ENCODE results near the gene HABP2. TPM values are rescaled to one million over a fixed set of nuclear protein-coding genes. Genes with fewer than 3 reads are reported as not detected.

HABP2 gene
- total RNA-seq, 4 donors from 2014 or later, result 0.15 to 5.6 (median 0.41) TPM; not detected in 1

GRCh38 chr10:113554214-113554613, 1.4 kb downstream of the HABP2 start:
- H3K27me3 ChIP-seq, result no peaks in the 10 kb centered on the region
- H3K4me3 ChIP-seq, result no peak overlapping the region
- H3K4me1 ChIP-seq, result no peaks in the 10 kb centered on the region
- H3K27ac ChIP-seq, result no peak overlapping the region
- intact Hi-C loops (cut with DNase I; ENCODE audit: low total_unique reads), result no loop called here
- DNase-seq, result no peak
- no peaks in the 10 kb centered on the region for H3K9me3 ChIP-seq
- no peaks in the 10 kb centered on the region for H3K36me3 ChIP-seq
- TF ChIP-seq POLR2A (IDR thresholded peaks at IDR 0.05), result no peak
- TF ChIP-seq, protein P1, sequence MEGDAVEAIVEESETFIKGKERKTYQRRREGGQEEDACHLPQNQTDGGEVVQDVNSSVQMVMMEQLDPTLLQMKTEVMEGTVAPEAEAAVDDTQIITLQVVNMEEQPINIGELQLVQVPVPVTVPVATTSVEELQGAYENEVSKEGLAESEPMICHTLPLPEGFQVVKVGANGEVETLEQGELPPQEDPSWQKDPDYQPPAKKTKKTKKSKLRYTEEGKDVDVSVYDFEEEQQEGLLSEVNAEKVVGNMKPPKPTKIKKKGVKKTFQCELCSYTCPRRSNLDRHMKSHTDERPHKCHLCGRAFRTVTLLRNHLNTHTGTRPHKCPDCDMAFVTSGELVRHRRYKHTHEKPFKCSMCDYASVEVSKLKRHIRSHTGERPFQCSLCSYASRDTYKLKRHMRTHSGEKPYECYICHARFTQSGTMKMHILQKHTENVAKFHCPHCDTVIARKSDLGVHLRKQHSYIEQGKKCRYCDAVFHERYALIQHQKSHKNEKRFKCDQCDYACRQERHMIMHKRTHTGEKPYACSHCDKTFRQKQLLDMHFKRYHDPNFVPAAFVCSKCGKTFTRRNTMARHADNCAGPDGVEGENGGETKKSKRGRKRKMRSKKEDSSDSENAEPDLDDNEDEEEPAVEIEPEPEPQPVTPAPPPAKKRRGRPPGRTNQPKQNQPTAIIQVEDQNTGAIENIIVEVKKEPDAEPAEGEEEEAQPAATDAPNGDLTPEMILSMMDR (IDR thresholded peaks at IDR 0.05), result no peak

DNA sequence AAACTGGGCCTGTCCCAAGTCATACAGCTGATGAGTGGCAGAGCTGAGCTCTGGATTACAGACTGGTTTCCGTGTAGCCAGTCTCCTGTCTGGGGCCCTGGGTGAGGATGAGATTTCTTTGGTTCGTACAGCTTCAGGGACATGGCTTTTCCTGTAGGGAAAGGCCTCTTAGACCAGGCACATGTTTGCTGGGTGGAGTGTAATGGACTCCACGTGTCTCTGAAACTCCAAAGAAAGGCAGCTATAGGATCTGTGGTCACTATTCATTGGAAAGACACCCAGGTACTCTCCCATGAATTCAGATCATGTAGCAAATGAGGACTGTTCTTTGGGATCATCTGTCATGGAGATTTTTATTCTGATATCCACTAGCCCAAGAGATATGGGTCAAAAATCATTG, 2.4 kb downstream of the HABP2 start:
- H3K9me3 ChIP-seq, result no peaks in the 10 kb centered on the region
- no peak overlapping the region for H3K4me3 ChIP-seq
- no peak for TF ChIP-seq POLR2A (IDR thresholded peaks at IDR 0.05)
- TF ChIP-seq, protein P1 (IDR thresholded peaks at IDR 0.05), result no peak
- no peak for DNase-seq
- no peaks in the 10 kb centered on the region for H3K27me3 ChIP-seq
- no peaks in the 10 kb centered on the region for H3K36me3 ChIP-seq
- no peak overlapping the region for H3K27ac ChIP-seq
- intact Hi-C loops (cut with DNase I; ENCODE audit: low total_unique reads), result no loop called here
- H3K4me1 ChIP-seq, result no peaks in the 10 kb centered on the region

DNA sequence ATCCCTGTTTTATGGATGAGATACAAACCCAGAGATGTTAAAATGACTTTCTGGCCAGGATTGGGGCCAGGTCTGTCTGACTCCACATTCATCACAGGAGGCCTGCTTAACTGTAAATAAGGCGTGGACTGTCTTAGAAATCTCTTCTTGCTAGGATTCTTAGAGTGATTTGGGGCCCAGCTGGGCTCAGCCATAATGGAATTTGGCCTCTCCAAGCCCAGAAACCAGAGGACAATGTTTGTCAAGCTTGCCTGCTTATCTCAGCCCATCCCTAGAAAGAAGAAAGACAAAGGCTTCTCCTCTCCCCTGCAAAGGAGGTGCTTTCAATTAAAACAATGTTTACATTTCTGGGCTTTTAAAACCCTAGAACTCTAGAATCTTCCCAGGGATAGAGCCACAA, 2.9 kb downstream of the HABP2 start:
- H3K27me3 ChIP-seq, result no peaks in the 10 kb centered on the region
- DNase-seq, result no peak
- no peak overlapping the region for H3K4me3 ChIP-seq
- TF ChIP-seq POLR2A (IDR thresholded peaks at IDR 0.05), result no peak
- TF ChIP-seq, protein P1 (IDR thresholded peaks at IDR 0.05), result no peak
- no peak overlapping the region for H3K27ac ChIP-seq
- no peaks in the 10 kb centered on the region for H3K36me3 ChIP-seq
- H3K9me3 ChIP-seq, result no peaks in the 10 kb centered on the region
- intact Hi-C loops (cut with DNase I; ENCODE audit: low total_unique reads), result no loop called here
- no peaks in the 10 kb centered on the region for H3K4me1 ChIP-seq

DNA sequence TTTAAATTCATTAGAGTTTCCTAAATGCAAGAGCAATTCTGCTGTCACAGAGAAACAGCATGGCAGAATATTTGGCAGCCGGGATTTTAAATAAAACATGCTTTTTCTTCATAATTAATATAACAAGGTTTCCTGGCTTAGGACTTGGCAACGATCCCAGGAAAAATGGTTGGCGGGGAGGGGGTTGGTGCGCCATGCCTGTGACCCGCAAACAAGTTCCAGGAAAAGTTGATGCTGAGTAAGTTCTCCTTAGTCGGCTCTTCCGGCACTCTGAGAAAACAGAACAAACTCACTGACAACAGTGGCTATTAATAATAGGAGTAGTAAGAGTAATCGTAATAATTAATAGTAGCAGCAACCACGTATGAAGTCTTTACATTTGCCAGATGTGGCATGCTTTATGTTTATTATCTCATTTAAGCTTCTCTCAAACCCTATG, 4.6 kb downstream of the HABP2 start:
- Histone ChIP-seq H3K9me3 (no peaks in the 10 kb centered on the region), H3K36me3 (no peaks in the 10 kb centered on the region), H3K27me3 (no peaks in the 10 kb centered on the region), H3K27ac (no peak overlapping the region), H3K4me1 (no peaks in the 10 kb centered on the region), H3K4me3 (no peak overlapping the region)
- no peak for TF ChIP-seq POLR2A (IDR thresholded peaks at IDR 0.05)
- TF ChIP-seq, protein P1 (IDR thresholded peaks at IDR 0.05), result no peak
- no peak for DNase-seq
- intact Hi-C loops (cut with DNase I; ENCODE audit: low total_unique reads), result no loop called here

GRCh38 chr10:113557903-113558321, 5.1 kb downstream of the HABP2 start:
- TF ChIP-seq, protein P1 (IDR thresholded peaks at IDR 0.05), result no peak
- TF ChIP-seq POLR2A (IDR thresholded peaks at IDR 0.05), result no peak
- Histone ChIP-seq H3K9me3 (no peaks in the 10 kb centered on the region), H3K27ac (no peak overlapping the region), H3K4me1 (no peaks in the 10 kb centered on the region), H3K36me3 (no peaks in the 10 kb centered on the region), H3K4me3 (no peak overlapping the region), H3K27me3 (no peaks in the 10 kb centered on the region)
- intact Hi-C loops (cut with DNase I; ENCODE audit: low total_unique reads), result no loop called here
- DNase-seq, result no peak

All from uterus (tissue), 4 donors.